HepG2 (cell line): ENCODE results near the gene GATB. TPM values are rescaled to one million over a fixed set of nuclear protein-coding genes. Genes with fewer than 3 reads are reported as not detected.
A peak's percentile ranks its signal among the peaks of the same experiment; 100 is the strongest.

Source experiments
- ATAC-seq: fragments of 200-7000 bp; cut with Tn5 transposase; 3 replicates; pipeline ENCODE4 v1.9.1; 2020; ENCODE audit warnings: mild to moderate bottlenecking, moderate library complexity
- BruUV-seq: library from RNA; stranded (reverse); fragments of 400-500 nt; replicated peaks from 2 replicates; lab custom pipeline; 2021; lab: Mats Ljungman, UMichigan
- CTCF ChIA-PET: fragments of 300-600 bp; formaldehyde crosslinking; extraction: SDS; loops from one replicate; lab custom pipeline; 2021; ENCODE audit warnings: low total read pairs, inconsistent platforms, low intra/inter-chr PET ratio; lab: Yijun Ruan, JAX
- POLR2A ChIA-PET: fragments of 350-600 bp; sonication (Branson Sonifier 250); formaldehyde crosslinking; loops from one replicate; lab custom pipeline; 2020; ENCODE audit warnings: antibody characterized with exemption, inconsistent platforms; lab: Yijun Ruan, JAX
- DNase-seq: peaks from one replicate; pipeline ENCODE4 v3.0.0-alpha.2; 2015; ENCODE audit warnings: low spot score
- FAIRE-seq: peaks from 3 replicates; lab custom pipeline; 2011; peaks lifted over from hg19 to GRCh38; lab: Jason Lieb, UNC
- H2AFZ ChIP-seq: one replicate; pipeline ENCODE4 v1.6.1; 2011; ENCODE audit warnings: low read length, inconsistent platforms
- H3K27ac ChIP-seq: fragments of 300-600 bp; 3 replicates; pipeline ENCODE4 v1.8.0; 2011; ENCODE audit warnings: mixed run types, mild to moderate bottlenecking, mixed read lengths, low read length, inconsistent platforms; ENCODE audit not compliant: insufficient read depth; ENCODE audit errors: extremely low read length
- H3K27me3 ChIP-seq, 2 experiments: fragments of 200-600 bp in 1 of 2; 2 replicates in 1 of 2; 3 replicates in 1 of 2; pipeline versions ENCODE4 v1.6.0 to v1.8.0; 2011; ENCODE audit warnings: low read length in 2 of 2, mild to moderate bottlenecking in 2 of 2, moderate library complexity in 2 of 2, inconsistent platforms in 1 of 2; ENCODE audit not compliant: insufficient read depth in 2 of 2, control insufficient read depth in 1 of 2
- H3K36me3 ChIP-seq, 2 experiments: fragments of 200-600 bp in 1 of 2; replicated peaks in 1 of 2; 2 replicates in 1 of 2; 3 replicates in 1 of 2; pipeline versions ENCODE4 v1.5.1 to v1.8.0; 2011; ENCODE audit warnings: low read length in 2 of 2, inconsistent platforms in 1 of 2; ENCODE audit not compliant: insufficient read depth in 2 of 2, control insufficient read depth in 1 of 2
- H3K4me1 ChIP-seq: 2 replicates; pipeline ENCODE4 v1.5.1; 2012; ENCODE audit warnings: low read length, inconsistent platforms; ENCODE audit not compliant: insufficient read depth
- H3K4me2 ChIP-seq: 2 replicates; pipeline ENCODE4 v1.6.0; 2011; ENCODE audit warnings: low read depth, low read length, inconsistent platforms
- H3K4me3 ChIP-seq, 3 experiments: fragments of 200-600 bp in 1 of 3; sonication (generic), shearing (Covaris generic) in 1 of 3; replicated peaks in 1 of 3; 2 replicates each; pipeline ENCODE4 v1.5.1; 2011 to 2016; ENCODE audit warnings: low read length in 3 of 3, inconsistent platforms in 2 of 3, low read depth in 2 of 3, mild to moderate bottlenecking in 2 of 3, control low read depth in 1 of 3, mixed read lengths in 1 of 3; ENCODE audit not compliant: insufficient read depth in 1 of 3
- H3K79me2 ChIP-seq: one replicate; pipeline ENCODE4 v1.6.1; 2011; ENCODE audit warnings: low read length, inconsistent platforms; ENCODE audit not compliant: insufficient read depth
- H3K9ac ChIP-seq: 2 replicates; pipeline ENCODE4 v1.6.0; 2011; ENCODE audit warnings: mild to moderate bottlenecking, low read depth, low read length, inconsistent platforms; ENCODE audit not compliant: insufficient read depth
- H3K9me3 ChIP-seq: 2 replicates; pipeline ENCODE4 v1.5.1; 2012; ENCODE audit warnings: mild to moderate bottlenecking, low read length
- H4K20me1 ChIP-seq: 2 replicates; pipeline ENCODE4 v1.6.0; 2011; ENCODE audit warnings: inconsistent platforms, mild to moderate bottlenecking, low read length, moderate library complexity; ENCODE audit not compliant: insufficient read depth
- CHD2 ChIP-seq: IDR thresholded peaks from 2 replicates; pipeline ENCODE4 v1.6.1; 2011; ENCODE audit warnings: low read depth, low read length, improper control_type of control experiment
- EP300 ChIP-seq, 3 experiments: sonication (generic) in 1 of 3; formaldehyde crosslinking in 1 of 3; IDR thresholded peaks; 2 replicates each; pipeline versions ENCODE4 v1.5.1 to v1.6.1; 2011 to 2020; ENCODE audit warnings: low read depth in 2 of 3, low read length in 2 of 3, borderline replicate concordance in 1 of 3, improper control_type of control experiment in 1 of 3, mild to moderate bottlenecking in 1 of 3, missing genetic modification reagents in 1 of 3, moderate library complexity in 1 of 3
- GATAD2A ChIP-seq: IDR thresholded peaks from 2 replicates; pipeline ENCODE4 v1.6.1; 2016
- HHEX ChIP-seq: IDR thresholded peaks from 2 replicates; pipeline ENCODE4 v1.6.1; 2016; ENCODE audit warnings: control low read depth
- KAT8 ChIP-seq: IDR thresholded peaks from 2 replicates; pipeline ENCODE4 v1.6.1; 2016; ENCODE audit warnings: missing genetic modification reagents, missing compliant biosample characterization
- KDM3A ChIP-seq: IDR thresholded peaks from 2 replicates; pipeline ENCODE4 v1.6.1; 2018; ENCODE audit warnings: low read depth, missing compliant biosample characterization
- TCF12 ChIP-seq, 2 experiments: fragments of 450-650 bp in 1 of 2; sonication (generic) in 1 of 2; formaldehyde crosslinking in 1 of 2; IDR thresholded peaks; 2 replicates each; pipeline versions ENCODE4 v1.6.1 to v1.8.0; 2017 to 2022; ENCODE audit warnings: antibody characterized with exemption in 1 of 2, mild to moderate bottlenecking in 1 of 2, missing genetic modification reagents in 1 of 2, moderate library complexity in 1 of 2
- ZNF282 ChIP-seq: fragments of 450-650 bp; IDR thresholded peaks from 2 replicates; pipeline ENCODE4 v1.6.1; 2018; ENCODE audit not compliant: partially characterized antibody
- ZNF446 ChIP-seq: sonication (generic); formaldehyde crosslinking; IDR thresholded peaks from 2 replicates; pipeline ENCODE4 v1.5.0; 2020; ENCODE audit warnings: mild to moderate bottlenecking, missing genetic modification reagents
- ZNF644 ChIP-seq: IDR thresholded peaks from 2 replicates; pipeline ENCODE4 v1.6.1; 2016; ENCODE audit warnings: low read depth
- ZNF709 ChIP-seq: sonication (generic); formaldehyde crosslinking; IDR thresholded peaks from 2 replicates; pipeline ENCODE4 v1.5.0; 2020; ENCODE audit warnings: mild to moderate bottlenecking, missing genetic modification reagents
- ZNF749 ChIP-seq: sonication (generic); formaldehyde crosslinking; IDR thresholded peaks from 2 replicates; pipeline ENCODE4 v1.8.0; 2022; ENCODE audit warnings: mild to moderate bottlenecking, missing genetic modification reagents, moderate library complexity, borderline replicate concordance
- ZNF772 ChIP-seq: sonication (generic); formaldehyde crosslinking; IDR thresholded peaks from 2 replicates; pipeline ENCODE4 v1.5.0; 2020; ENCODE audit warnings: mild to moderate bottlenecking, missing genetic modification reagents
- ZNF776 ChIP-seq: sonication (generic); formaldehyde crosslinking; IDR thresholded peaks from 2 replicates; pipeline ENCODE4 v1.4.0; 2020; ENCODE audit warnings: mild to moderate bottlenecking, missing genetic modification reagents
- WGBS: methylation state at CpG from one replicate; pipeline ENCODE4 v1.1.6; 2017; ENCODE audit warnings: low lambda C conversion rate; 5-methylcytosine and 5-hydroxymethylcytosine counted together
- in situ Hi-C: cut with HindIII; loops from 2 replicates; pipeline ENCODE4 v1.10.0; 2017; ENCODE audit warnings: low pct_unique_long_range_greater_than_20kb; ENCODE audit not compliant: extremely low pct_ligation_motif_present
- intact Hi-C: fragments of 100-400 bp; cut with micrococcal nuclease; formaldehyde crosslinking; loops from one replicate; pipeline ENCODE4 v1.10.0; 2022; ENCODE audit not compliant: unreplicated experiment
- polyA plus RNA-seq, 8 experiments: library from polyadenylated mRNA; depleted of rRNA in 3 of 8; stranded (reverse) in 7 of 8; unstranded in 1 of 8; fragments of >200 nt; fragmentation: Illumina TruSeq in 4 of 8; extraction: Trizol in 4 of 8; gene quantifications; 2 replicates each; pipeline versions ENCODE4 v1.2.1 to v1.2.3, GENCODE V29; 2011 to 2016; ENCODE audit warnings: low read depth in 4 of 8, missing spikeins in 1 of 8, mixed read lengths in 1 of 8; ENCODE audit not compliant: insufficient read depth in 1 of 8
- total RNA-seq, 5 experiments: library from RNA; depleted of rRNA; stranded (reverse); fragments of >200 nt; fragmentation: Illumina TruSeq; extraction: Trizol; gene quantifications; 2 replicates each; pipeline ENCODE4 v1.2.3, GENCODE V29; 2016; ENCODE audit warnings: low read depth in 1 of 5
- TF ChIP-seq, protein P1 (sequence below): sonication (generic); formaldehyde crosslinking; IDR thresholded peaks from 2 replicates; pipeline ENCODE4 v1.9.0; 2021; ENCODE audit warnings: mild to moderate bottlenecking, missing genetic modification reagents

Gene GATB
- total and polyA plus RNA-seq, 2 of the 13 experiments (the other 11 are each of a cell fraction or from before 2014, with no cell fraction given), result 32.3 to 32.4 TPM

DNA sequence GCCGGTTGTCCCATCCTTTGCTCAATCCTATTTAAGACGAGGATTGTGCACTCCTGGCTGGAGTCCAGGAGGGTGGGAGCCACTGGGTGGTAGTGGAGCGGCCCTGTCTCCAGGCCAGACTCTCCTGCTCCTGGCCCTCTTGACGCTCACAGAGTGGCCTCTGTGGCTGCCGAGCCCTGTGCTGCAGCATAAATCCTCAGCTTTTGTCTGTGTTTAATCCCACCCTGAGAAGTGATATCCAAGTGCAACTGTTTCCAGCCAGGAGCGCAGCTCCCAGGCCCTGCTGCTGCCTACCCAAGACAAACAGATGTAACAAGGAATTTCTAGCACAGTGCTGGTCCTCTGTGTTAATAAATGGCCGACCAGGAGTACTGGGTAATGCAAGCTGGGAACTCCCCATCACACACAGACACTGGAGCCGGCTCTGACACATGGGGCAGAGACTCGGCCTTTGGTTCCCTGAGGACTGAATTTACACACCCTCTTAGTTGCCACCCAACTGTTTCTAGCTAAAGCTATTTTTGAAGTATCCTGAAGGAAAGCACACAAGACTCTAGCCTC lies 85.3 kb downstream of the GATB start:
- peaks cover 8% of the 10 kb centered on the region for H3K4me1 ChIP-seq
- no TSS peak for BruUV-seq
- H3K27me3 ChIP-seq, result no peaks in the 10 kb centered on the region
- no peak for FAIRE-seq
- ChIA-PET POLR2A (no interaction called here), CTCF (no interaction called here)
- DNase-seq, result no peak
- intact Hi-C loops, result no loop called here
- no peaks in the 10 kb centered on the region for H4K20me1 ChIP-seq
- peak; percentile 30 for ATAC-seq
- in situ Hi-C loops, result no loop called here
- H3K27ac ChIP-seq, result no peak overlapping the region
- no peak overlapping the region for H2AFZ ChIP-seq
- no peak overlapping the region for H3K4me2 ChIP-seq
- H3K79me2 ChIP-seq, result no peaks in the 10 kb centered on the region
- H3K4me3 ChIP-seq, result no peak overlapping the region
- WGBS, result 92% methylated on average over 7 of the region's 9 CpGs
- no peaks in the 10 kb centered on the region for H3K9me3 ChIP-seq
- TF ChIP-seq ZNF709 (CRISPR knock-in tag) (no peak), HHEX (CRISPR knock-in tag) (no peak), KDM3A (no peak), ZNF644 (CRISPR knock-in tag) (no peak), TCF12 (IDR thresholded peaks at IDR 0.05) (no peak), TCF12 (CRISPR knock-in tag; IDR thresholded peaks at IDR 0.05) (no peak), EP300 (IDR thresholded peaks at IDR 0.05; ENCODE audit: low read depth in 2 of 2, low read length in 2 of 2) (no peak), EP300 (CRISPR knock-in tag; IDR thresholded peaks at IDR 0.05; ENCODE audit: borderline replicate concordance) (no peak), ZNF776 (no peak), ZNF446 (no peak), ZNF772 (CRISPR knock-in tag) (no peak), ZNF282 (no peak), CHD2 (no peak), ZNF749 (no peak), KAT8 (CRISPR knock-in tag) (no peak), GATAD2A (CRISPR knock-in tag) (no peak)
- TF ChIP-seq, protein P1, sequence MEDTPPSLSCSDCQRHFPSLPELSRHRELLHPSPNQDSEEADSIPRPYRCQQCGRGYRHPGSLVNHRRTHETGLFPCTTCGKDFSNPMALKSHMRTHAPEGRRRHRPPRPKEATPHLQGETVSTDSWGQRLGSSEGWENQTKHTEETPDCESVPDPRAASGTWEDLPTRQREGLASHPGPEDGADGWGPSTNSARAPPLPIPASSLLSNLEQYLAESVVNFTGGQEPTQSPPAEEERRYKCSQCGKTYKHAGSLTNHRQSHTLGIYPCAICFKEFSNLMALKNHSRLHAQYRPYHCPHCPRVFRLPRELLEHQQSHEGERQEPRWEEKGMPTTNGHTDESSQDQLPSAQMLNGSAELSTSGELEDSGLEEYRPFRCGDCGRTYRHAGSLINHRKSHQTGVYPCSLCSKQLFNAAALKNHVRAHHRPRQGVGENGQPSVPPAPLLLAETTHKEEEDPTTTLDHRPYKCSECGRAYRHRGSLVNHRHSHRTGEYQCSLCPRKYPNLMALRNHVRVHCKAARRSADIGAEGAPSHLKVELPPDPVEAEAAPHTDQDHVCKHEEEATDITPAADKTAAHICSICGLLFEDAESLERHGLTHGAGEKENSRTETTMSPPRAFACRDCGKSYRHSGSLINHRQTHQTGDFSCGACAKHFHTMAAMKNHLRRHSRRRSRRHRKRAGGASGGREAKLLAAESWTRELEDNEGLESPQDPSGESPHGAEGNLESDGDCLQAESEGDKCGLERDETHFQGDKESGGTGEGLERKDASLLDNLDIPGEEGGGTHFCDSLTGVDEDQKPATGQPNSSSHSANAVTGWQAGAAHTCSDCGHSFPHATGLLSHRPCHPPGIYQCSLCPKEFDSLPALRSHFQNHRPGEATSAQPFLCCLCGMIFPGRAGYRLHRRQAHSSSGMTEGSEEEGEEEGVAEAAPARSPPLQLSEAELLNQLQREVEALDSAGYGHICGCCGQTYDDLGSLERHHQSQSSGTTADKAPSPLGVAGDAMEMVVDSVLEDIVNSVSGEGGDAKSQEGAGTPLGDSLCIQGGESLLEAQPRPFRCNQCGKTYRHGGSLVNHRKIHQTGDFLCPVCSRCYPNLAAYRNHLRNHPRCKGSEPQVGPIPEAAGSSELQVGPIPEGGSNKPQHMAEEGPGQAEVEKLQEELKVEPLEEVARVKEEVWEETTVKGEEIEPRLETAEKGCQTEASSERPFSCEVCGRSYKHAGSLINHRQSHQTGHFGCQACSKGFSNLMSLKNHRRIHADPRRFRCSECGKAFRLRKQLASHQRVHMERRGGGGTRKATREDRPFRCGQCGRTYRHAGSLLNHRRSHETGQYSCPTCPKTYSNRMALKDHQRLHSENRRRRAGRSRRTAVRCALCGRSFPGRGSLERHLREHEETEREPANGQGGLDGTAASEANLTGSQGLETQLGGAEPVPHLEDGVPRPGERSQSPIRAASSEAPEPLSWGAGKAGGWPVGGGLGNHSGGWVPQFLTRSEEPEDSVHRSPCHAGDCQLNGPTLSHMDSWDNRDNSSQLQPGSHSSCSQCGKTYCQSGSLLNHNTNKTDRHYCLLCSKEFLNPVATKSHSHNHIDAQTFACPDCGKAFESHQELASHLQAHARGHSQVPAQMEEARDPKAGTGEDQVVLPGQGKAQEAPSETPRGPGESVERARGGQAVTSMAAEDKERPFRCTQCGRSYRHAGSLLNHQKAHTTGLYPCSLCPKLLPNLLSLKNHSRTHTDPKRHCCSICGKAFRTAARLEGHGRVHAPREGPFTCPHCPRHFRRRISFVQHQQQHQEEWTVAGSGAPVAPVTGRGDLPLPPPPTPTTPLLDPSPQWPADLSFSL (CRISPR knock-in tag), result no peak
- no peak overlapping the region for H3K9ac ChIP-seq
- H3K36me3 ChIP-seq, result peaks cover 3 to 9% of the 10 kb centered on the region in 2 experiments; a peak in 3 of 5 replicates
